Osteocyte (in vitro differentiated cells): ENCODE data around the gene SERPINB10. TPM values are rescaled to one million over a fixed set of nuclear protein-coding genes. Genes with fewer than 3 reads are reported as not detected.

Source experiments
- DNase-seq: peaks from one replicate; pipeline ENCODE4 v3.0.0; 2021; ENCODE audit warnings: mixed read lengths; ENCODE audit not compliant: unreplicated experiment; ENCODE audit errors: extremely low spot score
- H3K27ac Mint-ChIP-seq: one replicate; pipeline ENCODE4 v1.8.0; 2021; ENCODE audit warnings: mild to moderate bottlenecking, mixed read lengths; ENCODE audit not compliant: unreplicated experiment
- H3K27me3 Mint-ChIP-seq: one replicate; pipeline ENCODE4 v1.8.0; 2021; ENCODE audit warnings: mixed read lengths; ENCODE audit not compliant: unreplicated experiment
- H3K36me3 Mint-ChIP-seq: one replicate; pipeline ENCODE4 v1.8.0; 2021; ENCODE audit warnings: mixed read lengths; ENCODE audit not compliant: unreplicated experiment
- H3K4me1 Mint-ChIP-seq: one replicate; pipeline ENCODE4 v1.8.0; 2021; ENCODE audit warnings: mixed read lengths; ENCODE audit not compliant: unreplicated experiment
- H3K4me3 Mint-ChIP-seq: one replicate; pipeline ENCODE4 v1.8.0; 2021; ENCODE audit warnings: mild to moderate bottlenecking, moderate library complexity, mixed read lengths; ENCODE audit not compliant: unreplicated experiment
- H3K9me3 Mint-ChIP-seq: one replicate; pipeline ENCODE4 v1.8.0; 2021; ENCODE audit warnings: mixed read lengths; ENCODE audit not compliant: unreplicated experiment
- CTCF ChIP-seq: fragments of 200-600 bp; sonication (generic); IDR thresholded peaks from 2 replicates; pipeline ENCODE4 v1.5.0; 2021; ENCODE audit warnings: antibody characterized with exemption, mild to moderate bottlenecking, moderate library complexity
- total RNA-seq: library from RNA; stranded (reverse); gene quantifications from 2 replicates; pipeline ENCODE4 v1.2.1, GENCODE V29; 2021

The SERPINB10 gene
- total RNA-seq, 1 donor from 2014 or later, result not detected

GRCh38 chr18:63895190-63895589, 12.6 kb upstream of the SERPINB10 start:
- Mint-ChIP-seq H3K9me3 (no peaks in the 10 kb centered on the region), H3K4me3 (no peak overlapping the region), H3K27ac (no peak overlapping the region), H3K27me3 (peaks cover 10% of the 10 kb centered on the region), H3K36me3 (no peaks in the 10 kb centered on the region), H3K4me1 (no peaks in the 10 kb centered on the region)
- no peak for TF ChIP-seq CTCF
- no peak for DNase-seq

GRCh38 chr18:63897072-63897471, 10.7 kb upstream of the SERPINB10 start:
- no peaks in the 10 kb centered on the region for H3K36me3 Mint-ChIP-seq
- H3K9me3 Mint-ChIP-seq, result no peaks in the 10 kb centered on the region

GRCh38 chr18:63899206-63899605, 8.6 kb upstream of the SERPINB10 start:
- no peak for DNase-seq
- no peaks in the 10 kb centered on the region for H3K9me3 Mint-ChIP-seq
- H3K27me3 Mint-ChIP-seq, result peaks cover 28% of the 10 kb centered on the region
- no peaks in the 10 kb centered on the region for H3K36me3 Mint-ChIP-seq
- TF ChIP-seq CTCF, result no peak
- H3K4me1 Mint-ChIP-seq, result no peaks in the 10 kb centered on the region
- H3K27ac Mint-ChIP-seq, result no peak overlapping the region
- H3K4me3 Mint-ChIP-seq, result no peak overlapping the region

More at GRCh38 chr18:63897072-63897471, 10.7 kb upstream of the SERPINB10 start:
- TF ChIP-seq CTCF, result no peak
- DNase-seq, result no peak
- peaks cover 22% of the 10 kb centered on the region for H3K27me3 Mint-ChIP-seq
- H3K4me3 Mint-ChIP-seq, result no peak overlapping the region
- H3K27ac Mint-ChIP-seq, result no peak overlapping the region
- no peaks in the 10 kb centered on the region for H3K4me1 Mint-ChIP-seq

- no peak for TF ChIP-seq CTCF
- H3K4me1 Mint-ChIP-seq, result no peaks in the 10 kb centered on the region
- H3K4me3 Mint-ChIP-seq, result no peak overlapping the region
- no peak overlapping the region for H3K27ac Mint-ChIP-seq
- peaks cover 39% of the 10 kb centered on the region for H3K27me3 Mint-ChIP-seq
- no peak for DNase-seq
- H3K9me3 Mint-ChIP-seq, result no peaks in the 10 kb centered on the region
- H3K36me3 Mint-ChIP-seq, result no peaks in the 10 kb centered on the region
These were observed 3.7 kb upstream of the SERPINB10 start for GRCh38 chr18:63903851-63904570.

- TF ChIP-seq CTCF, result no peak
These were observed 3.1 kb upstream of the SERPINB10 start for GRCh38 chr18:63904694-63905093.

More at GRCh38 chr18:63904694-63905093, 3.1 kb upstream of the SERPINB10 start:
- Mint-ChIP-seq H3K27ac (no peak overlapping the region), H3K9me3 (no peaks in the 10 kb centered on the region), H3K4me3 (no peak overlapping the region), H3K36me3 (no peaks in the 10 kb centered on the region), H3K27me3 (peaks cover 39% of the 10 kb centered on the region), H3K4me1 (no peaks in the 10 kb centered on the region)
- DNase-seq, result no peak
